Measurements from ENCODE around the gene PARP8. TPM values are rescaled to one million over a fixed set of nuclear protein-coding genes. Genes with fewer than 3 reads are reported as not detected.
A peak's percentile ranks its signal among the peaks of the same experiment; 100 is the strongest.

Gene PARP8
- polyA plus RNA-seq, 1 donor (not counting 4 experiments of a cell fraction or from before 2014, with no cell fraction given) = 29.1 TPM

DNA sequence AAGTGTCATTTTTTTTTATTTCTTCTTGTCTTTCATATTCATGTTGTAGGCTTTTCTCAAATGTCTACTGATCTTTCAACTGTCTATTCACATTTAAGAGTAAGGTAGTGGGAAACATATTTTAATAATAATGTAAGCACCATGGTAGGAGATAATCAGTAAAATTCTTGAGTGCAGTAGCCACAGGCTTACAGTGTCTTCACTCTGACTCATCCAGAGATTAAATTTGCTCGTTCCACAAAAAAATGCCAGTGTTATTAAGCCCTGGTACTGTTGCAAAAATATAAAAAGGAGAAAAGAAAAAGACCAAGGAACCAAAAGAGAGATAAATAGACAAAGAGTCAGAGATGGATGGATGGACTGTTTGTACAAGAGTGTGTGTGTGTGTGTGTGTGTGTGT lies 43.0 kb downstream of the PARP8 start:
- Histone ChIP-seq H3K4me1 (ENCODE audit: control insufficient read depth, extremely low read depth, insufficient read depth, low read length) (peaks cover 4% of the 10 kb centered on the region), H3K36me3 (ENCODE audit: control insufficient read depth in 2 of 2, extremely low read depth in 1 of 2, insufficient read depth in 2 of 2, low read length in 2 of 2) (no peaks in the 10 kb centered on the region), H3K4me2 (ENCODE audit: control insufficient read depth, extremely low read depth, insufficient read depth, low read depth, low read length) (no peak overlapping the region), H2AFZ (ENCODE audit: control insufficient read depth, low read length) (no peak overlapping the region), H3K9me3 (ENCODE audit: control insufficient read depth, low read depth, low read length) (no peaks in the 10 kb centered on the region), H3K27me3 (ENCODE audit: control insufficient read depth, extremely low read depth, insufficient read depth, low read length) (no peaks in the 10 kb centered on the region), H3K27ac (ENCODE audit: control insufficient read depth, insufficient read depth, low read length) (no peak overlapping the region), H3K9me1 (ENCODE audit: control insufficient read depth, extremely low read depth, insufficient read depth, low read length) (no peaks in the 10 kb centered on the region), H3K4me3 (ENCODE audit: control insufficient read depth in 2 of 3, extremely low read depth in 1 of 3, insufficient read depth in 2 of 3, low read depth in 1 of 3, low read length in 3 of 3) (no peak overlapping the region), H3K79me2 (ENCODE audit: control insufficient read depth, insufficient read depth, low read length) (peaks cover 21% of the 10 kb centered on the region), H4K20me1 (ENCODE audit: control insufficient read depth, extremely low read depth, insufficient read depth, low read length) (no peaks in the 10 kb centered on the region), H3K9ac (ENCODE audit: control insufficient read depth, extremely low read depth, insufficient read depth, low read length) (no peak overlapping the region)
- DNase-seq (ENCODE audit: low read depth, low spot score) (no peak), FAIRE-seq (no peak)
- TF ChIP-seq, protein P1, sequence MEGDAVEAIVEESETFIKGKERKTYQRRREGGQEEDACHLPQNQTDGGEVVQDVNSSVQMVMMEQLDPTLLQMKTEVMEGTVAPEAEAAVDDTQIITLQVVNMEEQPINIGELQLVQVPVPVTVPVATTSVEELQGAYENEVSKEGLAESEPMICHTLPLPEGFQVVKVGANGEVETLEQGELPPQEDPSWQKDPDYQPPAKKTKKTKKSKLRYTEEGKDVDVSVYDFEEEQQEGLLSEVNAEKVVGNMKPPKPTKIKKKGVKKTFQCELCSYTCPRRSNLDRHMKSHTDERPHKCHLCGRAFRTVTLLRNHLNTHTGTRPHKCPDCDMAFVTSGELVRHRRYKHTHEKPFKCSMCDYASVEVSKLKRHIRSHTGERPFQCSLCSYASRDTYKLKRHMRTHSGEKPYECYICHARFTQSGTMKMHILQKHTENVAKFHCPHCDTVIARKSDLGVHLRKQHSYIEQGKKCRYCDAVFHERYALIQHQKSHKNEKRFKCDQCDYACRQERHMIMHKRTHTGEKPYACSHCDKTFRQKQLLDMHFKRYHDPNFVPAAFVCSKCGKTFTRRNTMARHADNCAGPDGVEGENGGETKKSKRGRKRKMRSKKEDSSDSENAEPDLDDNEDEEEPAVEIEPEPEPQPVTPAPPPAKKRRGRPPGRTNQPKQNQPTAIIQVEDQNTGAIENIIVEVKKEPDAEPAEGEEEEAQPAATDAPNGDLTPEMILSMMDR (optimal IDR thresholded peaks at IDR 0.05 in 1 of 3, IDR thresholded peaks at IDR 0.05 in 1 of 3, conservative IDR thresholded peaks at IDR 0.05 in 1 of 3; ENCODE audit: extremely low read depth in 1 of 3, insufficient read depth in 2 of 3, low read length in 3 of 3) = no peak
- TF ChIP-seq EZH2 (IDR thresholded peaks at IDR 0.05; ENCODE audit: low read length) = no peak
- dilution Hi-C loops (cut with MboI; ENCODE audit: extremely low pct_ligation_motif_present, low sequenced_read_pairs) = no loop called here

DNA sequence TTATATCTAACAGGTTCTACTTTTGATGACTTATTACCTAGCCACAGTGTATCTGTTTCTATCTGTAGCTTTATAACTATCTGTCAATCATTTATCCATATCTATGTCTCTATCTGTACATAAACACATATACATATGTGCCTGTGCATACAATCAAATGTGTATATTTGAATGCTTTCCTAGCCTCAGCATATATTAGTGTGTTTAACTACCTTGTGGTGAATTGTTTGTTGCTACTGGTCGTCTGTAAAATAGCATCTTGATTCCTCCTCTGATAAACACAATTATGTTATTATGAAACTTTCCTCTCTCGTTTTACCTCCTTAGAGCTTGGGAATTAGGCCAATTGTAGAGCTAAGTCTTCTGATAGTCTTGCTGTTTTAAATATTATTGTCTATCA lies 44.4 kb downstream of the PARP8 start:
- Histone ChIP-seq H3K79me2 (ENCODE audit: control insufficient read depth, insufficient read depth, low read length) (peaks cover 23% of the 10 kb centered on the region), H2AFZ (ENCODE audit: control insufficient read depth, low read length) (no peak overlapping the region), H3K27ac (ENCODE audit: control insufficient read depth, insufficient read depth, low read length) (no peak overlapping the region), H3K9ac (ENCODE audit: control insufficient read depth, extremely low read depth, insufficient read depth, low read length) (no peak overlapping the region), H4K20me1 (ENCODE audit: control insufficient read depth, extremely low read depth, insufficient read depth, low read length) (no peaks in the 10 kb centered on the region), H3K9me1 (ENCODE audit: control insufficient read depth, extremely low read depth, insufficient read depth, low read length) (no peaks in the 10 kb centered on the region), H3K4me3 (ENCODE audit: control insufficient read depth in 2 of 3, extremely low read depth in 1 of 3, insufficient read depth in 2 of 3, low read depth in 1 of 3, low read length in 3 of 3) (no peak overlapping the region), H3K9me3 (ENCODE audit: control insufficient read depth, low read depth, low read length) (no peaks in the 10 kb centered on the region), H3K36me3 (ENCODE audit: control insufficient read depth in 2 of 2, extremely low read depth in 1 of 2, insufficient read depth in 2 of 2, low read length in 2 of 2) (no peaks in the 10 kb centered on the region), H3K4me2 (ENCODE audit: control insufficient read depth, extremely low read depth, insufficient read depth, low read depth, low read length) (peak overlapping the region; percentile 37), H3K4me1 (ENCODE audit: control insufficient read depth, extremely low read depth, insufficient read depth, low read length) (peaks cover 4% of the 10 kb centered on the region), H3K27me3 (ENCODE audit: control insufficient read depth, extremely low read depth, insufficient read depth, low read length) (no peaks in the 10 kb centered on the region)
- dilution Hi-C loops (cut with MboI; ENCODE audit: extremely low pct_ligation_motif_present, low sequenced_read_pairs) = no loop called here
- DNase-seq (ENCODE audit: low read depth, low spot score) (no peak), FAIRE-seq (no peak)
- TF ChIP-seq EZH2 (IDR thresholded peaks at IDR 0.05; ENCODE audit: low read length) = no peak
- TF ChIP-seq, protein P1 (optimal IDR thresholded peaks at IDR 0.05 in 1 of 3, IDR thresholded peaks at IDR 0.05 in 1 of 3, conservative IDR thresholded peaks at IDR 0.05 in 1 of 3; ENCODE audit: extremely low read depth in 1 of 3, insufficient read depth in 2 of 3, low read length in 3 of 3) = no peak
